ENCODE data around the gene CDK5RAP2.
"Not testable (repeated sequence)": the region's sequence is repeated elsewhere in the genome, so short reads cannot be mapped to it uniquely, and the experiment has no call there.

CDK5RAP2 gene

GRCh38 chr9:120587328-120587727 is 7.4 kb upstream of the CDK5RAP2 start:
- DNase-seq: no peak

- peak; percentile 80 to 88 (median 81) for DNase-seq
Measured at GRCh38 chr9:120583958-120584369, 4.0 kb upstream of the CDK5RAP2 start.

- DNase-seq: no peak
Measured at GRCh38 chr9:120579139-120580050, 572 bp downstream of the CDK5RAP2 start.

- no peak for DNase-seq
Measured at GRCh38 chr9:120574473-120574872, 5.5 kb downstream of the CDK5RAP2 start.

- no peak for DNase-seq
Measured at GRCh38 chr9:120572472-120572871, 7.5 kb downstream of the CDK5RAP2 start.

GRCh38 chr9:120571443-120572257 is 8.3 kb downstream of the CDK5RAP2 start:
- DNase-seq: no peak

GRCh38 chr9:120570296-120570695 is 9.7 kb downstream of the CDK5RAP2 start:
- no peak for DNase-seq

DNA sequence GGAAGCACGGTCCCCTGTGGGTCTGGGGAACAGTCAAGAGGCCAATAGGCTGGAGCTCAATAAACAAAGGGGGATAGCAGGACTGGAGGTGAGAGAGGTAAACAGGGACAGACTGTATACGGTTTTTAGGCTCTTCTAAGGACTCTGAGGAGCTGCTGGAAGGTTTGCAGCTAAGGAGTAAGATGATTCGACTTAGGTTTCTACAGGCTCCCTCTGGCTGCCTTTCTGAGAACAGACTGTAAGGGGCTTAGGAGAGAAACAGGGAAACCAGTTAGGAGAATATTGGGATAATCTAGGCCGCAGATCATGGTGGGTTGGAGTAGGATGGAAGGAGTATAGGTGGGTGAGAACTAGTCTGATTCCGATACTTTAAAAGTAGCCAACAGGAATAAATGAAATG is 10.4 kb downstream of the CDK5RAP2 start:
- no peak for DNase-seq

DNA sequence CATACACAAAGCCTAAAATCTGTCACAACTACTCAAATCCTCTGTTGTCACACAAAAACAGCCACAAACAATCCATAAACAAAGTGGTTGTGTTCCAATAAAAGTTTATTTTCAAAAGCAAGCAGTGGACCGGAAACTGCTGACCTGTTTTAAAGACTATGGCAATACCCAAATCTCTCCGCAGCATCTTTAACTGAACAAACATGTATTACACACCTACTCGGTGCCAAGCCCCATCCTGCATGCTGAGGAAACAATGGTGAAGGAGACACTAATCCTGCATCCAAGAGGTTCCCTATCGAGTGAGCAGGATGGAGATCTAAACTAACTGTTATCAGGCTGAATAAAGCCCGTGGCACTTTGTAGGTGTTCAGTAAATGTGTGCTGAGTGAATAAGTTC is 11.2 kb downstream of the CDK5RAP2 start:
- no peak for DNase-seq

GRCh38 chr9:120567874-120568273 is 12.1 kb downstream of the CDK5RAP2 start:
- DNase-seq: no peak

- DNase-seq: no peak
Measured at GRCh38 chr9:120567081-120567480, 12.9 kb downstream of the CDK5RAP2 start.

- no peak for DNase-seq
Measured at GRCh38 chr9:120564589-120564988, 15.4 kb downstream of the CDK5RAP2 start.

GRCh38 chr9:120562861-120563443 is 17.0 kb downstream of the CDK5RAP2 start:
- DNase-seq: no peak

DNA sequence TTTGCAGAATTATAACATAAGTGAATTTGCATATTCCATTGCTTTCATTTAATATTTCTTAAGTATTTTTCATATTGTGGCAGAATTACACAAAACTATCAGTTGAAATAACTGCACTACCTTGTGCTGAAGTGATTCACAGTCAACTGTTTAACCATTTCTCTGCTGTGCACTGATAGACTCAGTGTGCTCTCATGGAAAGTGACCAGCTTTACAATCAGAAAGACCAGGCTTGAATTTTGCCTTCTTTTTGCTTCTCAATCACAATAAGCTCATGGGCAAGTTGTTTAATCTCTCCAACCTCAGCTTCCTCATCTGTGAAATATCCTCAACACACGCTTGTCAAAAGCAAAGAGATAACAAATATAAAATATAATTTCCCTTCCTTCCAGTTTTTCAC is 18.3 kb downstream of the CDK5RAP2 start:
- DNase-seq: no peak

DNA sequence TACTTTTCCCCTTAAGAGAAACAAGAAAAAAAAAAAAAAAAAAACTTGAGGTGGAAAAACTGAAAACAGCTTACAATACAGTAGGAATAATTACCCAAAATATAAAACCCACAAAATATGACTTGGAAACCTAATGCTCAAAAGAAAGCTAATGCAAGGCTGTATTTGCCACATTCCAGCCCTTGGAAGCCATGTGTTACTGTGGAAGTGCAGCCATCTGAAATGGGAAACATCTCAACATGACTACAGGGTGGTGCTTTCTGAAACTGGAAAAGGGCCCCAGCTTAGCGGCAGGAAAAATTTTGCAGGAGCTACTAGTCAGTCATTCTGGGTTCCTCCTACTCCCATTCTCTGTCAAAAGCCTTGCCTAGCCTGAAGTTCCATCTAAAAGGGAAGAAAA is 20.4 kb downstream of the CDK5RAP2 start:
- no peak for DNase-seq

- no peak for DNase-seq
Measured at GRCh38 chr9:120558454-120558853, 21.5 kb downstream of the CDK5RAP2 start.

- no peak for DNase-seq
Measured at GRCh38 chr9:120557205-120557604, 22.8 kb downstream of the CDK5RAP2 start.

DNA sequence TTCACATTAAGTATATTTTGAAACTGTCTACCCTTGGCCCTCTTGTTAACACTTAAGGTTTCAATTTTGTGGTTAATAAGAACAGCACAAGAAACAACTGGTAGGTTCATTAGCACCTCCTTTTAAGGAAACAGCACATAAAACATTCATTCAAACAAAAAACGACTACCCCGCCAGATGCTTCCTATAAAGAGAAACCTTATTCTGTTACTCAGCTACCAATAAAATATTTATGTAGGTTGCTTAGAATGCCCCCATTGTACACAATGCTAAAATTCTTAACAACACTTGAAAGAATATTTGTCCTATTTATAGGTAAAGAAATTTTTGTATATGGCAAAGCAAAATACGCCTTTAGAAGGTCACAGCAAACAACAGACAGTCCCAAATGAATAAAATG is 23.2 kb downstream of the CDK5RAP2 start:
- DNase-seq: no peak

GRCh38 chr9:120555839-120556238 is 24.1 kb downstream of the CDK5RAP2 start:
- DNase-seq: peak; percentile 61 to 83 (median 83)

- DNase-seq: not testable (repeated sequence)
Measured at GRCh38 chr9:120552210-120552704, 27.7 kb downstream of the CDK5RAP2 start.

GRCh38 chr9:120545701-120546550 is 34.0 kb downstream of the CDK5RAP2 start:
- DNase-seq: no peak

GRCh38 chr9:120544441-120544840 is 35.5 kb downstream of the CDK5RAP2 start:
- no peak for DNase-seq

All from suppressor macrophage treated with lipopolysaccharide for 1 hour (primary cell).